ENCODE results near the gene CD22. TPM values are rescaled to one million over a fixed set of nuclear protein-coding genes. Genes with fewer than 3 reads are reported as not detected.

CD22 gene
- total and polyA plus RNA-seq, 2 of the 13 experiments (the other 11 are each of a cell fraction or from before 2014, with no cell fraction given), result 0.71 to 1.7 TPM

DNA sequence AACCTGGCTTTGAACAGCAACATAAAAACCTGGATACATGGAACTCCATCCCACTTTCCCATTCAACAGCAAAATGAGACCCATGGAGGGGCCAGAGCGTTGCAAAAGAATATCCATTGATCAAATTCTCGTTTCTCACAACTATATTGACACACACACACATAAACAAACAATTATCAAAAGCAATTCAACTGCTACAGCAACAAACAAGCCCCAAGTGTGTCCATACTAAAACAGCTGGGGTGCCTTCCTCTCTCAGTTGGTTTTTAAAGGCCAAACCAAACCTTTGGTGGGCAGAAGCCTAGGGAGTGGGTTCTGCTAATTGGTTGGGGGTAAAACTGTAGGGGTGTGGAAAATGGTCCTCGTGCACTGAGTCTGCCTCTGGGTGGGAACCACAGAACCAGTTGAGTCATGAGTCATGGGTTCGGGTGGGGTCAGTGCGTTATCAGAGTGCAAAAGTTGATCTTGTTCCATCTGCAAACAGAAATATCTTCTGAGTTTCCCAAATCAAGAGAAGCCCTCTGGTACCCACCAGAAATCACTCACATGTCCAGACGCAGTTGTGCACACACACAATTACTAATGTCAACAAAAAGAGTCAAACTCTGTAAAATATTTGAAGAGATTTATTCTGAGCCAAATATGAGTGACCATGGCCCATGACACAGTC lies 60.3 kb downstream of the CD22 start (continued):
- TF ChIP-seq CCAR2 (optimal IDR thresholded peaks at IDR 0.05; ENCODE audit: low read depth, low read length), result no peak
- no peak for TF ChIP-seq SNAI1 (CRISPR knock-in tag; IDR thresholded peaks at IDR 0.05; ENCODE audit: borderline replicate concordance)
- 0 out of 2 replicates have a peak, but pooled peaks have one; percentile 44 for TF ChIP-seq ZNF816 (CRISPR knock-in tag; IDR thresholded peaks at IDR 0.05; ENCODE audit: borderline replicate concordance)
- TF ChIP-seq, protein P1, sequence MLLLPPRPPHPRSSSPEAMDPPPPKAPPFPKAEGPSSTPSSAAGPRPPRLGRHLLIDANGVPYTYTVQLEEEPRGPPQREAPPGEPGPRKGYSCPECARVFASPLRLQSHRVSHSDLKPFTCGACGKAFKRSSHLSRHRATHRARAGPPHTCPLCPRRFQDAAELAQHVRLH (CRISPR knock-in tag; IDR thresholded peaks at IDR 0.05; ENCODE audit: borderline replicate concordance, low read depth), result no peak
- no peak for TF ChIP-seq ZSCAN29 (CRISPR knock-in tag; conservative IDR thresholded peaks at IDR 0.05)
- TF ChIP-seq ARNT (IDR thresholded peaks at IDR 0.05), result no peak
- TF ChIP-seq U2AF2 (IDR thresholded peaks at IDR 0.05; ENCODE audit: low read depth, low read length), result no peak
- TF ChIP-seq RFX3 (CRISPR knock-in tag; IDR thresholded peaks at IDR 0.05), result no peak
- TF ChIP-seq NRL (CRISPR knock-in tag; IDR thresholded peaks at IDR 0.05; ENCODE audit: borderline replicate concordance), result no peak
- TF ChIP-seq XBP1 (CRISPR knock-in tag; IDR thresholded peaks at IDR 0.05), result no peak
- TF ChIP-seq MZF1 (CRISPR knock-in tag; IDR thresholded peaks at IDR 0.05; ENCODE audit: borderline replicate concordance), result no peak
- no peak for TF ChIP-seq ZNF251 (CRISPR knock-in tag; IDR thresholded peaks at IDR 0.05)
- TF ChIP-seq, protein P2, sequence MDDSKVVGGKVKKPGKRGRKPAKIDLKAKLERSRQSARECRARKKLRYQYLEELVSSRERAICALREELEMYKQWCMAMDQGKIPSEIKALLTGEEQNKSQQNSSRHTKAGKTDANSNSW (CRISPR knock-in tag; IDR thresholded peaks at IDR 0.05; ENCODE audit: borderline replicate concordance), result no peak
- TF ChIP-seq, protein P3, sequence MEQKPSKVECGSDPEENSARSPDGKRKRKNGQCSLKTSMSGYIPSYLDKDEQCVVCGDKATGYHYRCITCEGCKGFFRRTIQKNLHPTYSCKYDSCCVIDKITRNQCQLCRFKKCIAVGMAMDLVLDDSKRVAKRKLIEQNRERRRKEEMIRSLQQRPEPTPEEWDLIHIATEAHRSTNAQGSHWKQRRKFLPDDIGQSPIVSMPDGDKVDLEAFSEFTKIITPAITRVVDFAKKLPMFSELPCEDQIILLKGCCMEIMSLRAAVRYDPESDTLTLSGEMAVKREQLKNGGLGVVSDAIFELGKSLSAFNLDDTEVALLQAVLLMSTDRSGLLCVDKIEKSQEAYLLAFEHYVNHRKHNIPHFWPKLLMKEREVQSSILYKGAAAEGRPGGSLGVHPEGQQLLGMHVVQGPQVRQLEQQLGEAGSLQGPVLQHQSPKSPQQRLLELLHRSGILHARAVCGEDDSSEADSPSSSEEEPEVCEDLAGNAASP (CRISPR knock-in tag; IDR thresholded peaks at IDR 0.05; ENCODE audit: borderline replicate concordance), result peak; percentile 76; the same call in 1 of the 2 replicates
- TF ChIP-seq FOSL1 (CRISPR knock-in tag; IDR thresholded peaks at IDR 0.05; ENCODE audit: borderline replicate concordance), result peak; percentile 67; the same call in 1 of the 2 replicates
- no peak for TF ChIP-seq ZBTB7A (CRISPR knock-in tag; IDR thresholded peaks at IDR 0.05)
- no peak for TF ChIP-seq POLR2AphosphoS2 (IDR thresholded peaks at IDR 0.05; ENCODE audit: low read depth, low read length)
- no peak for TF ChIP-seq ZNF558 (CRISPR knock-in tag; IDR thresholded peaks at IDR 0.05; ENCODE audit: borderline replicate concordance)
- no peak for TF ChIP-seq ZSCAN22 (CRISPR knock-in tag; IDR thresholded peaks at IDR 0.05)
- TF ChIP-seq ZNF616 (CRISPR knock-in tag; IDR thresholded peaks at IDR 0.05; ENCODE audit: low read depth), result no peak
- TF ChIP-seq SMYD3 (CRISPR knock-in tag; IDR thresholded peaks at IDR 0.05), result no peak
- TF ChIP-seq EP300 (IDR thresholded peaks at IDR 0.05; ENCODE audit: low read depth in 2 of 2, low read length in 2 of 2), result peak in 1 of 2 experiments; percentile 71; a peak in 2 of 4 replicates
- TF ChIP-seq EP300 (CRISPR knock-in tag; IDR thresholded peaks at IDR 0.05; ENCODE audit: borderline replicate concordance), result no peak
- no peak for TF ChIP-seq ZMYM3 (CRISPR knock-in tag; IDR thresholded peaks at IDR 0.05)
- TF ChIP-seq ZNF17 (CRISPR knock-in tag; IDR thresholded peaks at IDR 0.05), result no peak
- no peak for TF ChIP-seq ZNF567 (CRISPR knock-in tag; IDR thresholded peaks at IDR 0.05; ENCODE audit: borderline replicate concordance)
- TF ChIP-seq DNMT3B (CRISPR knock-in tag; conservative IDR thresholded peaks at IDR 0.05), result no peak
- no peak for TF ChIP-seq PITX1 (CRISPR knock-in tag; IDR thresholded peaks at IDR 0.05)
- no peak for TF ChIP-seq ZNF674 (CRISPR knock-in tag; IDR thresholded peaks at IDR 0.05; ENCODE audit: low read depth)
- TF ChIP-seq IKZF4 (CRISPR knock-in tag; IDR thresholded peaks at IDR 0.05; ENCODE audit: borderline replicate concordance, low read depth, not compliant biosample characterization), result no peak

Measured in HepG2 (cell line).